Measurements from ENCODE around the gene PPP6R3. TPM values are rescaled to one million over a fixed set of nuclear protein-coding genes. Genes with fewer than 3 reads are reported as not detected.

The PPP6R3 gene
- total and polyA plus RNA-seq, 2 of the 8 experiments (the other 6 are each of a cell fraction or from before 2014, with no cell fraction given), result 44.6 to 150 TPM

GRCh38 chr11:68441466-68442230 is 18.9 kb upstream of the PPP6R3 start:
- no peak overlapping the region for H3K56ac ChIP-seq (replicated peaks; ENCODE audit: insufficient read length, low read depth, low read length)
- no peak overlapping the region for H3K4me3 ChIP-seq (ENCODE audit: extremely low read depth in 1 of 4, insufficient read depth in 2 of 4, low read depth in 3 of 4, low read length in 4 of 4)
- no peak overlapping the region for H3K14ac ChIP-seq (ENCODE audit: insufficient read length)
- DNase-seq (ENCODE audit: low read depth in 1 of 2, low spot score in 2 of 2) (no peak), FAIRE-seq (no peak)
- H4K5ac ChIP-seq (ENCODE audit: insufficient read length, low read depth, low read length), result no peak overlapping the region
- H4K8ac ChIP-seq (ENCODE audit: extremely low read depth, insufficient read depth, low read length), result no peak overlapping the region
- H2BK15ac ChIP-seq (ENCODE audit: low read length), result no peak overlapping the region
- ChIA-PET POLR2A (ENCODE audit: partially characterized antibody) (interaction anchor here (1.5 kb wide), 1 partner anchor 131 kb away, joined by 4 read pairs; no protein-coding TSS in a partner anchor), CTCF (ENCODE audit: partially characterized antibody) (interaction anchor here (0.6 to 0.7 kb wide), 2 partner anchors 39 to 201 kb away, joined by 3 to 4 read pairs; no protein-coding TSS in a partner anchor)
- H3K79me2 ChIP-seq (ENCODE audit: control insufficient read depth in 1 of 2, insufficient read depth in 2 of 2, low read length in 2 of 2), result no peaks in the 10 kb centered on the region
- H2BK12ac ChIP-seq (ENCODE audit: low read depth, low read length), result no peak overlapping the region
- H2BK120ac ChIP-seq (replicated peaks; ENCODE audit: low read depth, low read length), result no peak overlapping the region
- H3K9ac ChIP-seq (replicated peaks in 1 of 4; ENCODE audit: extremely low read depth in 1 of 4, low read depth in 3 of 4, low read length in 3 of 4), result no peak overlapping the region
- no peaks in the 10 kb centered on the region for H3K27me3 ChIP-seq (replicated peaks in 1 of 4; ENCODE audit: control insufficient read depth in 3 of 4, extremely low read depth in 1 of 4, insufficient read depth in 3 of 4, low read length in 3 of 4)
- H2BK20ac ChIP-seq (ENCODE audit: low read length), result no peak overlapping the region
- H3K79me1 ChIP-seq (ENCODE audit: low read depth, low read length), result no peaks in the 10 kb centered on the region
- no peak overlapping the region for H2AK5ac ChIP-seq (ENCODE audit: low read depth, low read length)
- TF ChIP-seq GABPA (IDR thresholded peaks at IDR 0.05; ENCODE audit: borderline replicate concordance, insufficient read depth, low read length), result no peak
- no peak for TF ChIP-seq SUZ12 (IDR thresholded peaks at IDR 0.05; ENCODE audit: low read length)
- no peak for TF ChIP-seq SIRT6 (IDR thresholded peaks at IDR 0.05; ENCODE audit: low read length)
- TF ChIP-seq EZH2 (IDR thresholded peaks at IDR 0.05; ENCODE audit: low read depth, low read length, severe bottlenecking), result no peak
- no peak for TF ChIP-seq BACH1 (IDR thresholded peaks at IDR 0.05; ENCODE audit: low read length)
- TF ChIP-seq KDM1A (IDR thresholded peaks at IDR 0.05; ENCODE audit: borderline replicate concordance, low read length), result no peak
- TF ChIP-seq POLR2AphosphoS5 (IDR thresholded peaks at IDR 0.05; ENCODE audit: low read depth, low read length), result no peak
- no peak overlapping the region for H3K4me2 ChIP-seq (ENCODE audit: insufficient read depth in 1 of 2, low read depth in 2 of 2, low read length in 2 of 2)
- no peak overlapping the region for H3K27ac ChIP-seq (ENCODE audit: low read depth, low read length)
- no peak overlapping the region for H3K4ac ChIP-seq (replicated peaks; ENCODE audit: insufficient read length, low read depth, low read length)
- no peak overlapping the region for H3K18ac ChIP-seq (ENCODE audit: extremely low read depth, low read length)
- H3K23me2 ChIP-seq (ENCODE audit: low read depth, low read length), result no peaks in the 10 kb centered on the region
- H2BK5ac ChIP-seq (ENCODE audit: low read depth, low read length), result no peak overlapping the region
- no peak overlapping the region for H4K91ac ChIP-seq (replicated peaks; ENCODE audit: insufficient read length, low read length)
- H2AFZ ChIP-seq (ENCODE audit: low read length), result no peak overlapping the region
- peaks cover 0 to 5% of the 10 kb centered on the region in 2 experiments for H4K20me1 ChIP-seq (replicated peaks in 1 of 2; ENCODE audit: control insufficient read depth in 1 of 2, insufficient read depth in 2 of 2, low read length in 2 of 2)
- H3K9me3 ChIP-seq (ENCODE audit: insufficient read depth in 2 of 2, low read depth in 1 of 2, low read length in 1 of 2), result no peaks in the 10 kb centered on the region
- no peaks in the 10 kb centered on the region; a peak in 2 of 8 replicates for H3K36me3 ChIP-seq (ENCODE audit: control insufficient read depth in 2 of 4, insufficient read depth in 4 of 4, low read length in 3 of 4)
- H3K4me1 ChIP-seq (replicated peaks in 1 of 4; ENCODE audit: control insufficient read depth in 3 of 4, insufficient read depth in 4 of 4, low read length in 3 of 4), result peaks cover 3 to 22% (median 9%) of the 10 kb centered on the region in 4 experiments
- no peak overlapping the region for H3K23ac ChIP-seq (ENCODE audit: insufficient read length)
- WGBS, 2 experiments (ENCODE audit: extremely low coverage in 1 of 2, insufficient coverage in 1 of 2, insufficient read length in 1 of 2, insufficient replicate concordance in 2 of 2, low coverage in 1 of 2, low lambda C conversion rate in 2 of 2, missing lambda C conversion rate in 1 of 2), result 83% methylated on average over 6 of the region's 6 CpGs; no CpG with 5 or more reads in 1 of the 2 experiments
